Measurements from ENCODE around the gene ABLIM2. TPM values are rescaled to one million over a fixed set of nuclear protein-coding genes. Genes with fewer than 3 reads are reported as not detected.

ABLIM2 gene
- total and polyA plus RNA-seq, 2 of the 8 experiments (the other 6 are each of a cell fraction or from before 2014, with no cell fraction given): 2.8 to 3.0 TPM

DNA sequence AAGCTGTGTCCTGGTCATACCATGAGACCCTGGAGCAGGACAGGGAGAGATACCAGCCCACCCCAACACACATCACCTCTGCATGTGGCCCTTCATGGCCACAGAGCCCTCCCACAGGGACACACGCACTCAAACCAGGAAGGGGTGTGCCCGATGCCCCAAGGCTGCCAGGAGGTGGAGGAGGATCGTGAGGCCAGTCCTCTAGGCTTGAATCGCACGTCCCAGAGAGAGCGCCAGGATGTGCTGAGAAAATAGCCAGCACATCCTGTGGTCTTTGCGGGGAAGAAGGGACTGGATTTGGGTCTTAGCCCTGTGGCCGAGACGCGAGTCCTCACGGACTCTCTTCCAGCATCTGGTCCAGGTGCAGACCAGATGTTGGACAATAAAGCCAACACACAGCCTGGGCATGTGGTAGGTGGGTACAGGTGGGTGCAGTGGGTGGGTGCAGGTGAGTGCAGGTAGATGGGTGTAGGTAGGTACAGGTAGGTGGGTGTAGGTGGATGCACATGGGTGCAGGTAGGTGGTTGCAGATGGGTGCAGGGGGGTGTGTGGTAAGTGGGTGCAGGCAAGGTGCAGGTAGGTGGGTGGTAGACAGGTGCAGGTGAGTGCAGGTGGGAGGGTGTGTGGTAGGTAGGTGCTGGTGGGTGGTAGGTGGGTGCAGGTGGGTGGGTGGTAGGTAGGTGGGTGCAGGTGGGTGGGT, 124.6 kb downstream of the ABLIM2 start:
- WGBS, 2 experiments (ENCODE audit: extremely low coverage in 1 of 2, insufficient coverage in 1 of 2, insufficient read length in 1 of 2, insufficient replicate concordance in 2 of 2, low coverage in 1 of 2, low lambda C conversion rate in 2 of 2, missing lambda C conversion rate in 1 of 2): 90% methylated on average over 11 of the region's 11 CpGs; no CpG with 5 or more reads in 1 of the 2 experiments
- DNase-seq (ENCODE audit: low read depth in 1 of 2, low spot score in 2 of 2): no peak
- H3K56ac ChIP-seq (replicated peaks; ENCODE audit: insufficient read length, low read depth, low read length): no peak overlapping the region

More for the DNA sequence above, 124.6 kb downstream of the ABLIM2 start:
- Histone ChIP-seq H2BK12ac (ENCODE audit: low read depth, low read length) (no peak overlapping the region), H2BK15ac (ENCODE audit: low read length) (peak overlapping the region; percentile 92), H3K4me3 (ENCODE audit: extremely low read depth in 1 of 4, insufficient read depth in 2 of 4, low read depth in 3 of 4, low read length in 4 of 4) (no peak overlapping the region), H4K20me1 (replicated peaks in 1 of 2; ENCODE audit: control insufficient read depth in 1 of 2, insufficient read depth in 2 of 2, low read length in 2 of 2) (no peaks in the 10 kb centered on the region), H2AK5ac (ENCODE audit: low read depth, low read length) (no peak overlapping the region), H3K9ac (replicated peaks in 1 of 4; ENCODE audit: extremely low read depth in 1 of 4, low read depth in 3 of 4, low read length in 3 of 4) (no peak overlapping the region), H3K27me3 (replicated peaks in 1 of 4; ENCODE audit: control insufficient read depth in 3 of 4, extremely low read depth in 1 of 4, insufficient read depth in 3 of 4, low read length in 3 of 4) (no peaks in the 10 kb centered on the region), H3K79me1 (ENCODE audit: low read depth, low read length) (peaks cover 2% of the 10 kb centered on the region; the same call in 1 of the 2 replicates), H2AFZ (ENCODE audit: low read length) (no peak overlapping the region), H2BK5ac (ENCODE audit: low read depth, low read length) (no peak overlapping the region), H3K36me3 (ENCODE audit: control insufficient read depth in 2 of 4, insufficient read depth in 4 of 4, low read length in 3 of 4) (no peaks in the 10 kb centered on the region), H3K23ac (ENCODE audit: insufficient read length) (no peak overlapping the region), H2BK20ac (ENCODE audit: low read length) (peak overlapping the region; percentile 80; the same call in 1 of the 2 replicates), H4K8ac (ENCODE audit: extremely low read depth, insufficient read depth, low read length) (no peak overlapping the region), H3K4me2 (ENCODE audit: insufficient read depth in 1 of 2, low read depth in 2 of 2, low read length in 2 of 2) (no peak overlapping the region), H4K5ac (ENCODE audit: insufficient read length, low read depth, low read length) (no peak overlapping the region), H3K9me3 (ENCODE audit: insufficient read depth in 2 of 2, low read depth in 1 of 2, low read length in 1 of 2) (no peaks in the 10 kb centered on the region), H4K91ac (replicated peaks; ENCODE audit: insufficient read length, low read length) (no peak overlapping the region), H3K23me2 (ENCODE audit: low read depth, low read length) (peaks cover 8% of the 10 kb centered on the region; the same call in 1 of the 2 replicates), H3K27ac (ENCODE audit: low read depth, low read length) (no peak overlapping the region), H3K18ac (ENCODE audit: extremely low read depth, low read length) (no peak overlapping the region), H3K79me2 (ENCODE audit: control insufficient read depth in 1 of 2, insufficient read depth in 2 of 2, low read length in 2 of 2) (no peaks in the 10 kb centered on the region), H3K4ac (replicated peaks; ENCODE audit: insufficient read length, low read depth, low read length) (no peak overlapping the region), H3K14ac (ENCODE audit: insufficient read length) (no peak overlapping the region), H2BK120ac (replicated peaks; ENCODE audit: low read depth, low read length) (no peak overlapping the region), H3K4me1 (replicated peaks in 1 of 4; ENCODE audit: control insufficient read depth in 3 of 4, insufficient read depth in 4 of 4, low read length in 3 of 4) (peaks cover 0 to 7% (median 3%) of the 10 kb centered on the region in 4 experiments; a peak in 4 of 7 replicates)
- TF ChIP-seq KDM1A (IDR thresholded peaks at IDR 0.05; ENCODE audit: borderline replicate concordance, low read length) (no peak), SUZ12 (IDR thresholded peaks at IDR 0.05; ENCODE audit: low read length) (no peak), GABPA (IDR thresholded peaks at IDR 0.05; ENCODE audit: borderline replicate concordance, insufficient read depth, low read length) (no peak), PHF8 (conservative IDR thresholded peaks at IDR 0.05; ENCODE audit: low read depth, low read length) (no peak), EZH2 (IDR thresholded peaks at IDR 0.05; ENCODE audit: low read depth, low read length, severe bottlenecking) (no peak), SIN3A (conservative IDR thresholded peaks at IDR 0.05 in 1 of 2, IDR thresholded peaks at IDR 0.05 in 1 of 2; ENCODE audit: low read depth in 1 of 2, low read length in 2 of 2) (no peak), CBX5 (IDR thresholded peaks at IDR 0.05; ENCODE audit: low read depth, low read length) (no peak)
- FAIRE-seq: no peak
- POLR2A ChIA-PET (ENCODE audit: partially characterized antibody): no interaction called here
- CTCF ChIA-PET (ENCODE audit: partially characterized antibody): interaction anchor here (0.8 to 1.0 kb wide), 2 partner anchors 18 to 189 kb away, joined by 3 to 4 read pairs; no protein-coding TSS in a partner anchor

Measured in H1 (cell line).